ENCODE measurements around the gene TENT4A.

DNA sequence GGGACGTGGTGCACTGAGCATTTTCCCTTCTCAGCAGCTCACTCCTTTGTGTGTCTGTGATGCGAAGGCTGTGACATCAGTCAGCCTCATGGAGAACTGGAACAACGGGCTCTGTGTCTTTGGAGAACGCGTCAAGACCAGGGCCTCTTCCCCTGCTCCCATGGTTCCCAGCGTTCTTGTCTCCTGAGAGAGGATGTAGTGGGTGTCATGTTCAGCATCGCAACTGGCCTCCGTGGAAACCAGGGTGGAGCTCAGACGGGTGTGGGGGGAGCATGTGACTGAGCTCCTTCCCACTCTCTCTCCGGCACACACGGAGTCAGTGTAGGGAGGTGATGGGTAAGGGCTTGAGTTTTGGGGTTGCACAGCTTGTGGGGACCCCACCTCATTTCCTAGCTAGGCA lies 59.7 kb downstream of the TENT4A start:
- TF ChIP-seq POLR2A (IDR thresholded peaks at IDR 0.05; ENCODE audit: low read depth) (no peak), EP300 (IDR thresholded peaks at IDR 0.05) (no peak), POLR2AphosphoS5 (IDR thresholded peaks at IDR 0.05) (no peak)
- TF ChIP-seq, protein P1, sequence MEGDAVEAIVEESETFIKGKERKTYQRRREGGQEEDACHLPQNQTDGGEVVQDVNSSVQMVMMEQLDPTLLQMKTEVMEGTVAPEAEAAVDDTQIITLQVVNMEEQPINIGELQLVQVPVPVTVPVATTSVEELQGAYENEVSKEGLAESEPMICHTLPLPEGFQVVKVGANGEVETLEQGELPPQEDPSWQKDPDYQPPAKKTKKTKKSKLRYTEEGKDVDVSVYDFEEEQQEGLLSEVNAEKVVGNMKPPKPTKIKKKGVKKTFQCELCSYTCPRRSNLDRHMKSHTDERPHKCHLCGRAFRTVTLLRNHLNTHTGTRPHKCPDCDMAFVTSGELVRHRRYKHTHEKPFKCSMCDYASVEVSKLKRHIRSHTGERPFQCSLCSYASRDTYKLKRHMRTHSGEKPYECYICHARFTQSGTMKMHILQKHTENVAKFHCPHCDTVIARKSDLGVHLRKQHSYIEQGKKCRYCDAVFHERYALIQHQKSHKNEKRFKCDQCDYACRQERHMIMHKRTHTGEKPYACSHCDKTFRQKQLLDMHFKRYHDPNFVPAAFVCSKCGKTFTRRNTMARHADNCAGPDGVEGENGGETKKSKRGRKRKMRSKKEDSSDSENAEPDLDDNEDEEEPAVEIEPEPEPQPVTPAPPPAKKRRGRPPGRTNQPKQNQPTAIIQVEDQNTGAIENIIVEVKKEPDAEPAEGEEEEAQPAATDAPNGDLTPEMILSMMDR (IDR thresholded peaks at IDR 0.05) = no peak
